SIG-M5 (cell line): Measurements from ENCODE around the gene ZNF18.
"Not testable (repeated sequence)": the region's sequence is repeated elsewhere in the genome, so short reads cannot be mapped to it uniquely, and the experiment has no call there.

Experiments used
- DNase-seq: peaks from one replicate; lab custom pipeline; 2025; lab: John Stamatoyannopoulos, UW

The ZNF18 gene

GRCh38 chr17:11986179-11986941 is 10.9 kb downstream of the ZNF18 start:
- no peak for DNase-seq

GRCh38 chr17:11981862-11982261 is 15.4 kb downstream of the ZNF18 start:
- no peak for DNase-seq

- no peak for DNase-seq
Measured at GRCh38 chr17:11980813-11981212, 16.5 kb downstream of the ZNF18 start.

- DNase-seq, result no peak
Measured at GRCh38 chr17:11979795-11980194, 17.5 kb downstream of the ZNF18 start.

- DNase-seq, result not testable (repeated sequence)
Measured at GRCh38 chr17:11972741-11973140, 24.5 kb downstream of the ZNF18 start.

GRCh38 chr17:11969565-11969964 is 27.7 kb downstream of the ZNF18 start:
- no peak for DNase-seq

- DNase-seq, result no peak
Measured at GRCh38 chr17:11954936-11955335, 42.3 kb downstream of the ZNF18 start.

GRCh38 chr17:11953924-11954323 is 43.4 kb downstream of the ZNF18 start:
- DNase-seq, result no peak

- no peak for DNase-seq
Measured at GRCh38 chr17:11952610-11953009, 44.7 kb downstream of the ZNF18 start.

- no peak for DNase-seq
Measured at GRCh38 chr17:11950771-11951519, 46.3 kb downstream of the ZNF18 start.

- DNase-seq, result not testable (repeated sequence)
Measured at GRCh38 chr17:11949571-11949970, 47.7 kb downstream of the ZNF18 start.

GRCh38 chr17:11948789-11949188 is 48.5 kb downstream of the ZNF18 start:
- DNase-seq, result no peak

GRCh38 chr17:11944587-11944986 is 52.7 kb downstream of the ZNF18 start:
- no peak for DNase-seq

- no peak for DNase-seq
Measured at GRCh38 chr17:11943759-11944347, 53.4 kb downstream of the ZNF18 start.

- not testable (repeated sequence) for DNase-seq
Measured at GRCh38 chr17:11943086-11943485, 54.2 kb downstream of the ZNF18 start.

GRCh38 chr17:11940904-11941303 is 56.4 kb downstream of the ZNF18 start:
- DNase-seq, result no peak

- no peak for DNase-seq
Measured at GRCh38 chr17:11935734-11936406, 61.4 kb downstream of the ZNF18 start.

- DNase-seq, result no peak
Measured at GRCh38 chr17:11932337-11932898, 64.9 kb downstream of the ZNF18 start.

GRCh38 chr17:11928436-11928835 is 68.8 kb downstream of the ZNF18 start:
- no peak for DNase-seq
